HG03432 (cell line): ENCODE results near the gene NSUN3.
"Not testable (repeated sequence)": the region's sequence is repeated elsewhere in the genome, so short reads cannot be mapped to it uniquely, and the experiment has no call there.

Experiments used
- ATAC-seq: cut with Tn5 transposase; IDR thresholded peaks from one replicate; pipeline ENCODE4 v1.9.1; 2021; ENCODE audit warnings: mild to moderate bottlenecking, moderate library complexity; ENCODE audit not compliant: unreplicated experiment

NSUN3 gene

GRCh38 chr3:94062513-94063404 lies at the start of gene NSUN3, which contains the start of gene DHFR2:
NSUN3 (plus strand) TSS chr3:94063061; CDS start chr3:94063127, 66 bp downstream.
DHFR2 (minus strand) TSS chr3:94062916; CDS start chr3:94061511, 1,405 bp downstream.
- ATAC-seq: peak; percentile 94

GRCh38 chr3:94015025-94015424 lies 47.8 kb upstream of the NSUN3 start:
- no peak for ATAC-seq

- ATAC-seq: no peak
Observed at GRCh38 chr3:94019659-94020058, 43.2 kb upstream of the NSUN3 start.

GRCh38 chr3:94020293-94020692 lies 42.6 kb upstream of the NSUN3 start:
- no peak for ATAC-seq

GRCh38 chr3:94024385-94024784 lies 38.5 kb upstream of the NSUN3 start:
- no peak for ATAC-seq

- ATAC-seq: no peak
Observed at GRCh38 chr3:94026623-94027022, 36.2 kb upstream of the NSUN3 start.

- ATAC-seq: no peak
Observed at GRCh38 chr3:94028093-94028837, 34.6 kb upstream of the NSUN3 start, which contains the start of gene STX19. STX19 (minus strand) TSS chr3:94028597; CDS start chr3:94015269, 13,328 bp downstream.

- ATAC-seq: peak; percentile 82
Observed at GRCh38 chr3:94036909-94037507, 25.9 kb upstream of the NSUN3 start.

- no peak for ATAC-seq
Observed at GRCh38 chr3:94043285-94043684, 19.6 kb upstream of the NSUN3 start.

GRCh38 chr3:94044100-94044936 lies 18.5 kb upstream of the NSUN3 start:
- ATAC-seq: not testable (repeated sequence)

GRCh38 chr3:94046533-94046932 lies 16.3 kb upstream of the NSUN3 start:
- ATAC-seq: no peak

- ATAC-seq: no peak
Observed at GRCh38 chr3:94049267-94049666, 13.6 kb upstream of the NSUN3 start.

- ATAC-seq: no peak
Observed at GRCh38 chr3:94050546-94050945, 12.3 kb upstream of the NSUN3 start.

GRCh38 chr3:94061297-94061696 lies 1.6 kb upstream of the NSUN3 start:
- ATAC-seq: no peak

- ATAC-seq: no peak
Observed at GRCh38 chr3:94063496-94064119, 747 bp downstream of the NSUN3 start.

- no peak for ATAC-seq
Observed at GRCh38 chr3:94064243-94064860, 1.5 kb downstream of the NSUN3 start.

- ATAC-seq: no peak
Observed at GRCh38 chr3:94065122-94065521, 2.3 kb downstream of the NSUN3 start.

- ATAC-seq: no peak
Observed at GRCh38 chr3:94065819-94066480, 3.1 kb downstream of the NSUN3 start.
